Right atrium auricular region (tissue), 2 donors: ENCODE results near the gene NIPBL. TPM values are rescaled to one million over a fixed set of nuclear protein-coding genes. Genes with fewer than 3 reads are reported as not detected.

ENCODE experiments used
- DNase-seq: peaks from one replicate; pipeline ENCODE4 v3.0.0-alpha.2; 2019; ENCODE audit warnings: low spot score
- H3K27ac ChIP-seq, 2 donors: fragments of 200-600 bp; sonication (generic); 1 replicate in 1 of 2; 2 replicates in 1 of 2; pipeline ENCODE4 v1.5.1; 2016 to 2019
- H3K27me3 ChIP-seq, 2 donors: fragments of 200-600 bp; sonication (generic); one replicate each; pipeline versions ENCODE4 v1.5.1 to v1.6.0; 2017 to 2019
- H3K36me3 ChIP-seq: fragments of 200-600 bp; sonication (generic); one replicate; pipeline ENCODE4 v1.5.1; 2016
- H3K4me1 ChIP-seq, 2 donors: fragments of 200-600 bp; sonication (generic); one replicate each; pipeline versions ENCODE4 v1.5.1 to v1.6.0; 2017 to 2019
- H3K4me3 ChIP-seq, 2 donors: fragments of 200-600 bp; sonication (generic); 1 replicate in 1 of 2; 2 replicates in 1 of 2; pipeline ENCODE4 v1.5.1; 2017 to 2019; ENCODE audit warnings: mild to moderate bottlenecking in 1 of 2, moderate library complexity in 1 of 2
- H3K9me3 ChIP-seq, 2 donors: fragments of 200-600 bp; sonication (generic); one replicate each; pipeline ENCODE4 v1.5.1; 2019
- CTCF ChIP-seq, 2 donors: fragments of 200-600 bp; sonication (generic); IDR thresholded peaks; one replicate each; pipeline ENCODE4 v1.5.1; 2019; ENCODE audit warnings: antibody characterized with exemption in 2 of 2
- total RNA-seq, 2 donors: library from RNA; depleted of rRNA; stranded (reverse); fragments of >200 nt; gene quantifications; one replicate each; pipeline ENCODE4 v1.1.0, GENCODE V29; 2016

The NIPBL gene
- total RNA-seq, 2 donors from 2014 or later: 32.3 to 43.1 TPM

GRCh38 chr5:37014321-37014720, 137.8 kb downstream of the NIPBL start:
- Histone ChIP-seq H3K4me1 (no peaks in the 10 kb centered on the region), H3K36me3 (peaks cover 60% of the 10 kb centered on the region), H3K4me3 (no peak overlapping the region), H3K27me3 (no peaks in the 10 kb centered on the region), H3K27ac (no peak overlapping the region), H3K9me3 (no peaks in the 10 kb centered on the region)
- no peak for TF ChIP-seq CTCF (IDR thresholded peaks at IDR 0.05)
- no peak for DNase-seq

- Histone ChIP-seq H3K9me3 (no peaks in the 10 kb centered on the region), H3K36me3 (peaks cover 62% of the 10 kb centered on the region), H3K27me3 (no peaks in the 10 kb centered on the region), H3K4me1 (no peaks in the 10 kb centered on the region), H3K27ac (no peak overlapping the region), H3K4me3 (no peak overlapping the region)
- TF ChIP-seq CTCF (IDR thresholded peaks at IDR 0.05): no peak
- DNase-seq: no peak
These were observed 139.5 kb downstream of the NIPBL start for GRCh38 chr5:37015795-37016666.

GRCh38 chr5:37028910-37029309, 152.3 kb downstream of the NIPBL start:
- H3K36me3 ChIP-seq: peaks cover 32% of the 10 kb centered on the region
- H3K9me3 ChIP-seq: no peaks in the 10 kb centered on the region
- no peak for DNase-seq
- H3K4me3 ChIP-seq: no peak overlapping the region
- no peaks in the 10 kb centered on the region for H3K27me3 ChIP-seq
- no peak for TF ChIP-seq CTCF (IDR thresholded peaks at IDR 0.05)
- no peaks in the 10 kb centered on the region for H3K4me1 ChIP-seq
- no peak overlapping the region for H3K27ac ChIP-seq

GRCh38 chr5:37029436-37029835, 152.9 kb downstream of the NIPBL start:
- TF ChIP-seq CTCF (IDR thresholded peaks at IDR 0.05): no peak
- H3K27ac ChIP-seq: no peak overlapping the region
- H3K4me3 ChIP-seq: no peak overlapping the region
- H3K9me3 ChIP-seq: no peaks in the 10 kb centered on the region
- peaks cover 27% of the 10 kb centered on the region for H3K36me3 ChIP-seq
- no peaks in the 10 kb centered on the region for H3K27me3 ChIP-seq
- DNase-seq: no peak
- no peaks in the 10 kb centered on the region for H3K4me1 ChIP-seq

- H3K36me3 ChIP-seq: peaks cover 20% of the 10 kb centered on the region
- no peak overlapping the region for H3K4me3 ChIP-seq
- no peak overlapping the region for H3K27ac ChIP-seq
- no peaks in the 10 kb centered on the region for H3K27me3 ChIP-seq
- H3K4me1 ChIP-seq: no peaks in the 10 kb centered on the region
- no peak for DNase-seq
- no peaks in the 10 kb centered on the region for H3K9me3 ChIP-seq
- TF ChIP-seq CTCF (IDR thresholded peaks at IDR 0.05): no peak
These were observed 158.4 kb downstream of the NIPBL start for GRCh38 chr5:37034955-37035354.

- no peak for DNase-seq
- Histone ChIP-seq H3K27me3 (no peaks in the 10 kb centered on the region), H3K4me1 (no peaks in the 10 kb centered on the region), H3K4me3 (no peak overlapping the region), H3K36me3 (peaks cover 26% of the 10 kb centered on the region), H3K27ac (no peak overlapping the region), H3K9me3 (no peaks in the 10 kb centered on the region)
- TF ChIP-seq CTCF (IDR thresholded peaks at IDR 0.05): no peak
These were observed 161.3 kb downstream of the NIPBL start for GRCh38 chr5:37037840-37038239.
